ENCODE data around the gene ZNF736.
"Not testable (repeated sequence)": the region's sequence is repeated elsewhere in the genome, so short reads cannot be mapped to it uniquely, and the experiment has no call there.

The ZNF736 gene

GRCh38 chr7:64313740-64314491 lies at the start of gene ZNF736:
Gene ZNF736 (plus strand): TSS chr7:64313961. CDS start chr7:64314151, 190 bp downstream.
- DNase-seq = peak; percentile 91

DNA sequence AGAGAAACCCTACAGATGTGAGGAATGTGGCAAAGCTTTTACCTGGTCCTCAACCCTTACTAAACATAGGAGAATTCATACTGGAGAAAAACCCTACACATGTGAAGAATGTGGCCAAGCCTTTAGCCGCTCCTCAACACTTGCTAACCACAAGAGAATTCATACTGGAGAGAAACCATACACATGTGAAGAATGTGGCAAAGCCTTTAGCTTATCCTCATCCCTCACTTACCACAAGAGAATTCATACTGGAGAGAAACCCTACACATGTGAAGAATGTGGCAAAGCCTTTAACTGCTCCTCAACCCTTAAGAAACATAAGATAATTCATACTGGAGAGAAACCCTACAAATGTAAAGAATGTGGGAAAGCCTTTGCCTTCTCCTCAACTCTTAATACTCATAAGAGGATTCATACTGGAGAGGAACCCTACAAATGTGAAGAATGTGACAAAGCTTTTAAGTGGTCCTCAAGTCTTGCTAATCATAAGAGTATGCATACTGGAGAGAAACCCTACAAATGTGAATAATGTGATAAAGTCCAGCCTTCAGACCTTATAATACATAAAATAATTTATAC lies 47.3 kb upstream of the ZNF736 start:
- DNase-seq = no peak

GRCh38 chr7:64277630-64278029 lies 36.1 kb upstream of the ZNF736 start:
- DNase-seq = no peak

DNA sequence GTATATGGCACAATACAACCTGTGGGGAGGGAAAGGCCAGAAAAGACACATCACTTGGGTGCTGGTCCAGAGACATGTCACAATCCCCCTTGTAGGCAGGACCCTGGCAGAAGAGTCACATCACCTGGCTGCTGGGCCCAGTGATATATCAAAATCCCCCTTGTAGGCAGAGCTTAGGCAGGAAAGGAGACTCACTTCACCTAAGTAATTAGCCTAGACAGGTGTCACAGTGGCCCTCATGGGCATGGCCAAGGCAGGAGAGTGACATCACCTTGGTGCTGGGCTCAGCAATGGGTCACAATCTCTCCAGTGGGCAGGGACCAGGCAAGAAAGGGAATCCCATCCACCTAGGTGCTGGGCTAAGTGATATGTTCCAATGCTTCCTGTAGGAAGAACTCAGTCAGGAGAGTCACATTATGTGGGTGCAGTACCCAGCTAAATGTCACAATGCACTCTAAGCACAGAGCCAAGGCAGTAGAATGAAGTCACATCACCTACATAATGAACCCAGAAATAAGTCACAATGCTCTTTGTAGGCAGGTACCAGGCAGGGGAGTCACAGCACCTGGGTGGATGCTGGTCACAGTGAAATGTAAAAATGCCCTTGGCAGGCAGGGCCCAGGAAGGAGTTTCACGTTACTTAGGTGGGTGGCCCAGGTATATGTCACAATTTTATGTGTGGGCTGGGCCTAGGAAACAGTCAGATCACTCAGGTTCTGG lies 18.9 kb upstream of the ZNF736 start:
- DNase-seq = no peak

GRCh38 chr7:64297418-64297817 lies 16.3 kb upstream of the ZNF736 start:
- not testable (repeated sequence) for DNase-seq

- DNase-seq = peak; percentile 18
Measured at GRCh38 chr7:64300641-64301405, 12.9 kb upstream of the ZNF736 start.

GRCh38 chr7:64307254-64308015 lies 6.3 kb upstream of the ZNF736 start:
- peak; percentile 94 for DNase-seq

DNA sequence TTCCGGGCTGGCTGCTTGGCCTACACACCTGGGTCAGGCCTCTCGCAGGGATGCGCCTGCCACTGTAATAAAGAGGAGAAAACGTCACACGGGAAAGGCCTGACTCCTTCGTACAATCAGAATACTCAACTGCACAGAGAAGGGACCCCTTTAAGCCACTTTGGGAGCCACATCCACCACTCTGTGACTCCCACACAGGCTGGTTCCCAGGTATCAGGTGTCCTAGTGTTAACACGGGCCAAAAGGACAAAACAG lies 5.8 kb upstream of the ZNF736 start:
- DNase-seq = peak; percentile 15

DNA sequence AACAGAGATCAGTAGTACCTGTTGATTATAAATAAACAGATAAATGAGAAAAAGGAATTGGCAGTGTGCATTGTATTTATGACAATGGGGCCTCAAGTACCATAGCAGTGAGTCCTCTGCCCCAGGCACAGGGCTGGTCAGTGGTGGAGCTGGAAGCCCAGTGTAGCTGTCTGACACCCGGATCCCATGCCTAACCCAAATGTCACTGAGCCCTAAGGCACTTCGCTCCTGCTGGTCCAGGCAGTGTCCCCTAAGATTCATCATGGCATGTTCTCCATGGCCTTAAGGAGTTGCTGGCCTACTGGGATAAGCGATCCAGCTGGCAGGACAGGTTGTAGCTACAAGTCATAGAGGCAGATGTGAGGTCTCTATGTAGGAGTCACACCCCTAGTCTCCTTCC lies 3.3 kb upstream of the ZNF736 start:
- DNase-seq = no peak

GRCh38 chr7:64312826-64313225 lies 935 bp upstream of the ZNF736 start:
- peak; percentile 40 for DNase-seq

- DNase-seq = peak; percentile 21
Measured at GRCh38 chr7:64314566-64314965, 805 bp downstream of the ZNF736 start.

- DNase-seq = not testable (repeated sequence)
Measured at GRCh38 chr7:64316031-64316742, 2.4 kb downstream of the ZNF736 start.

DNA sequence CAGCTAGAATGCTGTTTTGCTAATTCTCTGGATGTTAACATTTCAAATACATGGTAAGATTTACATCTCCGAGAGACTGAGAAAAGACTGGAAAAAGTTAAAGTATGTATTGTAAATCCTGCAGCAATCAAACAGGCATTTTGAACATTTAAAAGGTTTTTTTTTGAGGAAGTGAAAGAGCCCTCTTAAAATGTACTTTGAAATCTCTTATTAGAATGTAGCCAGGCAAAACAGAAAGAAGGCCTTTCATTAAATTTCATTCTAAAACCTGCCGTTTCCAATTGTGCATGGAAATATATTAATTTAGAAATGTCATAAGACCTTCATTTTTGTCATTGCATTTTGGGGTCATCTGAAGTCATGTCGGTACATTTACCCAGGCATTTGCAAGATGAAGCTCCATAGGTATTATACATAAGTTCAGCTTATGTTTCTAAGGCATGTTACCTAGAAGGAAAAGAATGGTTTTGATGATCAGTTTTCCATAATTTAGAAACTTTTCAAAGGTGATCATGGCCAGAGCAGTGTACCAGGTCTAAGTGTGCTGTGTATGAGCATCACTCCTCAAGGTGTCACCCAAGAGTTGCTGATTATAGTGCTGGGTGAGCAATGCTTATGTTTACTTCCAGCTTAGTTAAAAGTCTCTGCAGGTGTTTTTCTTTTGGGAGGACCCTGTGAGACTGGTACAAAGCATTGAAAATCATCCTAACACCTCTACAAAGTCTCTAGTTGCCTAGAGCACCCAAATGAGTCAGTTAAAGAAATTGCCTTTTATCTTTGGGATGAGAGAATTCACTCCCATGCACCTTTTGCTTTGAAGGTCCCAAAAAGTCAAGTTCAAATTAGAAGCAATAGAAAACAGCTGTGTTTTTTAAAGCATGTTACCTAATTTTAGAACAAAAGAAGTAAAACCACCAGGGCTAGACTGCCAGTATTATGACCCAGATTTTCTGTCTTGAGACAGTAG lies 7.1 kb downstream of the ZNF736 start:
- no peak for DNase-seq

DNA sequence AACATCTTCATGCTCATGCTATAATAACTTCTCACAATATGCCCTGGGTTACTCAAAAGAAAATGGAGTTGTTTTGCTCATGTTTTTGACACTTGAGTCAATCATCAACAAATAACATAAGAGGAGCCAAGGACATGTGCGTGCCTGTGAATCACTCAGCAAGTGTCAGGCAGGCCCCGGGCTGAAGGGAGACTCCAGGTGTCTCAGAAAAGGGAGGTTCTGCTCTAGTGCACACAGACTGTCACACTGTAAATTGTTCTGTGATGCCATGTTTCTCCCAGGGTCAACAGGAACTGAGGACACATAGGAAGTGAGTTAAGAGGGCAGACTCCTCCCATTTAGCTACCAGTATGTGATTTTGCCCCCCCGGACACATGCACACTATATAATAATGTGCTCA lies 10.4 kb downstream of the ZNF736 start:
- not testable (repeated sequence) for DNase-seq

DNA sequence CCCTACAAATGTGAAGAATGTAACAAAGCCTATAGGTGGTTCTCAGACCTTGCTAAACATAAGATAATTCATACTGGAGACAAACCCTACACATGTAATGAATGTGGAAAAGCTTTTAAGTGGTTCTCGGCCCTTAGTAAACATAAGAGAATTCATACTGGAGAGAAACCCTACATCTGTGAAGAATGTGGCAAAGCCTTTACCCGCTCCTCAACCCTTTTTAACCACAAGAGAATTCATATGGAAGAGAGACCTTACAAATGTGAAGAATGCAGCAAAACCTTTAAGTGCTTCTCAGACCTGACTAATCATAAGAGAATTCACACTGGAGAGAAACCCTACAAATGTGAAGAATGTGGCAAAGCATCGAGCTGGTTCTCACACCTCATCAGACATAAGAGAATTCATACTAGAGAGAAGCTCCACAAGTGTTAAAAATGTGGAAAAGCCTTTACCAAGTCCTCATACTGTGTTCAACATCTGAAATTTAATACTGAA lies 35.0 kb downstream of the ZNF736 start:
- DNase-seq = not testable (repeated sequence)

GRCh38 chr7:64359543-64359942 lies 45.8 kb downstream of the ZNF736 start:
- DNase-seq = no peak

DNA sequence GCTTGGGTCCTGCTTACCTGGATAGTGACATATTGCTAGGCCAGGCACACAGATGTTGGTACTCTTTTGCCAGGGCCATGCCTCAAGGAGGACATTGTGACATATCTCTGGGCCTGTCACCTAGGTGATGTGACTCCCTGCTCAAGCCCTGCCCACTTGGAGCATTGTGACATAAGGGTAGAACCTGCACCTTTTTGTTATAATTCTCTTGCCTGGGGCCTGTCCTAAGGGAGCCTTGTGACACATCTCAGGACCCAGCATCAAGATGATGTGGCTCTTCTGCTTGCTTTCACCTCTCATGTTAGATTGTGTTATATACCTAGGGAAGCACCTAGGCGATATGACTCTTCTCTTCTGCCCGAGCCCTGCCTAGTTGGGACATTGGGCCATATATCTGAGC lies 57.4 kb downstream of the ZNF736 start:
- DNase-seq = no peak

DNA sequence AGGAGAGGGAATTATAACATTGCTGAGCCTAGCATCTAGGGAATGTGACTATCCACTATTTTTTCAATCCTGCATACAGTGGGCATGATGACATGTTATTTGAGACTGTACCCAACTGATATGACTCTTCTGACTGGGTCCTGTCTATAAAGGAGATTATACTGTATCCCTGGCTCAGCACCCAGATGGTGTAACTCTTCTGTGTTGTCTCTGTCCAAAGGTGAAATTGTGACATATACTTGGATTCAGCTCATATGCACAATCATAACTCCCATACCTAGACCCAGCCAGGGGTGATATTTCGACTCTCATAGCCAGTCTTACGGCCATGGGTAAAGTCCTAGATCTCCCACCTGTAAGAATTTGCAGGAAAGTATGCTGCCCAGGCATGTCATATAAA lies 59.3 kb downstream of the ZNF736 start:
- no peak for DNase-seq

- DNase-seq = no peak
Measured at GRCh38 chr7:64400401-64400800, 86.6 kb downstream of the ZNF736 start.
